Naive thymus-derived CD4-positive, alpha-beta T cell (primary cell): ENCODE measurements around the gene ANKRD62. TPM values are rescaled to one million over a fixed set of nuclear protein-coding genes. Genes with fewer than 3 reads are reported as not detected.

Source experiments
- ATAC-seq: fragments of 150-1000 bp; cut with Tn5 transposase; 2 replicates; pipeline ENCODE4 v1.10.0; 2021; ENCODE audit warnings: mild to moderate bottlenecking, moderate library complexity
- CTCF ChIA-PET: fragments of 350-600 bp; sonication (Branson Sonifier 250); formaldehyde crosslinking; loops from one replicate; lab custom pipeline; 2021; ENCODE audit warnings: antibody characterized with exemption; lab: Charles Lee
- POLR2A ChIA-PET: fragments of 350-600 bp; sonication (Branson Sonifier 250); formaldehyde crosslinking; loops from one replicate; lab custom pipeline; 2021; ENCODE audit warnings: antibody characterized with exemption, inconsistent platforms; lab: Charles Lee
- DNase-seq, 9 donors: peaks; one replicate each; pipeline versions ENCODE4 v3.0.0 to v3.0.0-alpha.2; 2020 to 2022; ENCODE audit warnings: mixed read lengths in 1 of 9
- H3K27ac ChIP-seq: one replicate; pipeline ENCODE4 v1.7.0; 2013; ENCODE audit warnings: mild to moderate bottlenecking, low read depth, low read length, moderate library complexity
- H3K27me3 ChIP-seq, 2 donors: one replicate each; pipeline ENCODE4 v1.7.0; 2013; ENCODE audit warnings: low read length in 2 of 2, mild to moderate bottlenecking in 2 of 2, moderate library complexity in 2 of 2; ENCODE audit not compliant: control insufficient read depth in 2 of 2, insufficient read depth in 2 of 2
- H3K36me3 ChIP-seq, 3 experiments: 1 replicate in 2 of 3; 2 replicates in 1 of 3; pipeline ENCODE4 v1.7.0; 2013; ENCODE audit warnings: low read length in 3 of 3, mild to moderate bottlenecking in 3 of 3, moderate library complexity in 1 of 3; ENCODE audit not compliant: insufficient read depth in 3 of 3, control insufficient read depth in 2 of 3
- H3K4me1 ChIP-seq, 2 donors: one replicate each; pipeline ENCODE4 v1.7.0; 2013; ENCODE audit warnings: low read length in 2 of 2, mild to moderate bottlenecking in 2 of 2, moderate library complexity in 1 of 2; ENCODE audit not compliant: control insufficient read depth in 2 of 2, insufficient read depth in 2 of 2
- H3K4me3 ChIP-seq: 2 replicates; pipeline ENCODE4 v1.7.0; 2013; ENCODE audit warnings: mild to moderate bottlenecking, low read length
- H3K9me3 ChIP-seq, 3 experiments: 1 replicate in 2 of 3; 2 replicates in 1 of 3; pipeline ENCODE4 v1.7.0; 2013; ENCODE audit warnings: low read length in 3 of 3; ENCODE audit not compliant: control insufficient read depth in 2 of 3
- H3K27ac Mint-ChIP-seq, 9 donors: one replicate each; pipeline ENCODE4 v1.8.0; 2020 to 2022; ENCODE audit warnings: mixed read lengths in 9 of 9, mild to moderate bottlenecking in 8 of 9, moderate library complexity in 5 of 9, inconsistent platforms in 2 of 9
- H3K27me3 Mint-ChIP-seq, 5 donors: one replicate each; pipeline ENCODE4 v1.8.0; 2021 to 2022; ENCODE audit warnings: mixed read lengths in 5 of 5, mild to moderate bottlenecking in 1 of 5
- H3K36me3 Mint-ChIP-seq, 5 donors: one replicate each; pipeline ENCODE4 v1.8.0; 2020 to 2022; ENCODE audit warnings: mixed read lengths in 5 of 5, mild to moderate bottlenecking in 3 of 5, inconsistent platforms in 1 of 5
- H3K4me1 Mint-ChIP-seq, 7 donors: one replicate each; pipeline ENCODE4 v1.8.0; 2020 to 2022; ENCODE audit warnings: mixed read lengths in 7 of 7, mild to moderate bottlenecking in 3 of 7, inconsistent platforms in 1 of 7
- H3K4me3 Mint-ChIP-seq, 10 donors: one replicate each; pipeline ENCODE4 v1.8.0; 2020 to 2022; ENCODE audit warnings: mild to moderate bottlenecking in 10 of 10, mixed read lengths in 10 of 10, moderate library complexity in 6 of 10, inconsistent platforms in 2 of 10
- H3K9me3 Mint-ChIP-seq, 11 donors: one replicate each; pipeline ENCODE4 v1.8.0; 2020 to 2022; ENCODE audit warnings: mixed read lengths in 11 of 11, mild to moderate bottlenecking in 4 of 11, inconsistent platforms in 1 of 11, moderate library complexity in 1 of 11
- intact Hi-C, 2 donors: fragments of 100-400 bp; cut with micrococcal nuclease; formaldehyde crosslinking; loops; one replicate each; pipeline ENCODE4 v1.15.1; 2023
- polyA plus RNA-seq, 2 donors: library from polyadenylated mRNA; unstranded; fragments of 300-500 nt; fragmentation: Illumina TruSeq; gene quantifications; one replicate each; pipeline ENCODE4 v1.2.3, GENCODE V29; 2021
- total RNA-seq, 6 experiments: library from RNA in 5 of 6; stranded (reverse) in 5 of 6; gene quantifications; 1 replicate in 5 of 6; 2 replicates in 1 of 6; pipeline ENCODE4 v1.2.3 and lab custom pipeline; 2021 to 2026

ANKRD62 gene
- total and polyA plus RNA-seq, 7 experiments from 2014 or later = not detected

GRCh38 chr18:12098374-12098773, 4.7 kb downstream of the ANKRD62 start:
- no peaks in the 10 kb centered on the region for H3K36me3 Mint-ChIP-seq
- POLR2A ChIA-PET = no interaction called here

GRCh38 chr18:12099160-12099559, 5.5 kb downstream of the ANKRD62 start:
- CTCF ChIA-PET = no interaction called here
- no peak overlapping the region for H3K27ac Mint-ChIP-seq
- no peaks in the 10 kb centered on the region for H3K9me3 Mint-ChIP-seq
- no peak overlapping the region for H3K27ac ChIP-seq
- no peak overlapping the region for H3K4me3 ChIP-seq
- H3K4me3 Mint-ChIP-seq = no peak overlapping the region
- H3K36me3 ChIP-seq = no peaks in the 10 kb centered on the region
- H3K36me3 Mint-ChIP-seq = no peaks in the 10 kb centered on the region
- ATAC-seq = no peak
- H3K9me3 ChIP-seq = no peaks in the 10 kb centered on the region
- no peak for DNase-seq
- POLR2A ChIA-PET = no interaction called here
- peaks cover 12 to 30% (median 18%) of the 10 kb centered on the region in 5 donors for H3K27me3 Mint-ChIP-seq
- no peaks in the 10 kb centered on the region for H3K27me3 ChIP-seq
- peaks cover 0 to 3% (median 0%) of the 10 kb centered on the region in 7 donors for H3K4me1 Mint-ChIP-seq
- intact Hi-C loops = no loop called here
- no peaks in the 10 kb centered on the region for H3K4me1 ChIP-seq

More at GRCh38 chr18:12098374-12098773, 4.7 kb downstream of the ANKRD62 start:
- no peak for ATAC-seq
- DNase-seq = no peak
- peaks cover 0 to 3% (median 0%) of the 10 kb centered on the region in 7 donors for H3K4me1 Mint-ChIP-seq
- intact Hi-C loops = no loop called here
- Histone ChIP-seq H3K4me1 (no peaks in the 10 kb centered on the region), H3K36me3 (no peaks in the 10 kb centered on the region), H3K27me3 (no peaks in the 10 kb centered on the region), H3K27ac (no peak overlapping the region), H3K9me3 (no peaks in the 10 kb centered on the region), H3K4me3 (no peak overlapping the region)
- no peak overlapping the region for H3K4me3 Mint-ChIP-seq
- no peak overlapping the region for H3K27ac Mint-ChIP-seq
- peaks cover 0 to 4% (median 0%) of the 10 kb centered on the region in 11 donors for H3K9me3 Mint-ChIP-seq
- CTCF ChIA-PET = no interaction called here
- H3K27me3 Mint-ChIP-seq = peaks cover 12 to 27% (median 22%) of the 10 kb centered on the region in 5 donors

DNA sequence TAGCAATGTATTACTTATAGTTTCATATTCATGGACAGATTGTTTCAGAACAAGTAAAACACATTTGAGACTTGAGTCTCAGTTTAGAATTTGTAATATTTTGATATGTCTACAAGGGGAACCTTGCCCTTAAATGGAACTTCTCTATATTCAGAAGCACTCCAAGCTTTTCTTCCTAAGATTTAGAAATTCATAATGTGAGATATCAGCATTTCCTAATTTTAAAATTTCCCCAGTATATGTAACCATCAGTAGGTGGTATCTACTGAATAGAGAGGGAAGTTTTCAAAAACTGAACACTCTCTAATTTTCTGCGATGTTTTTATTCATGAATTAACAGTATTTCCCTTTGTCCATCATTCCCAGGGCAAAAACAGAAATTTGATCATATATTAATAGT, 7.6 kb downstream of the ANKRD62 start:
- Mint-ChIP-seq H3K4me3 (no peak overlapping the region), H3K4me1 (peaks cover 0 to 3% (median 0%) of the 10 kb centered on the region in 7 donors), H3K27me3 (peaks cover 20 to 41% (median 37%) of the 10 kb centered on the region in 5 donors), H3K36me3 (no peaks in the 10 kb centered on the region), H3K9me3 (no peaks in the 10 kb centered on the region), H3K27ac (no peak overlapping the region)
- CTCF ChIA-PET = no interaction called here
- no peaks in the 10 kb centered on the region for H3K4me1 ChIP-seq
- no peak overlapping the region for H3K4me3 ChIP-seq
- H3K27me3 ChIP-seq = no peaks in the 10 kb centered on the region
- ATAC-seq = no peak
- no peaks in the 10 kb centered on the region for H3K36me3 ChIP-seq
- DNase-seq = no peak
- POLR2A ChIA-PET = no interaction called here
- no peaks in the 10 kb centered on the region for H3K9me3 ChIP-seq
- H3K27ac ChIP-seq = no peak overlapping the region
- intact Hi-C loops = loop anchor here in 1 of 2 donors (10.0 kb wide), 1 partner anchor 134 kb away; no protein-coding TSS in a partner anchor

DNA sequence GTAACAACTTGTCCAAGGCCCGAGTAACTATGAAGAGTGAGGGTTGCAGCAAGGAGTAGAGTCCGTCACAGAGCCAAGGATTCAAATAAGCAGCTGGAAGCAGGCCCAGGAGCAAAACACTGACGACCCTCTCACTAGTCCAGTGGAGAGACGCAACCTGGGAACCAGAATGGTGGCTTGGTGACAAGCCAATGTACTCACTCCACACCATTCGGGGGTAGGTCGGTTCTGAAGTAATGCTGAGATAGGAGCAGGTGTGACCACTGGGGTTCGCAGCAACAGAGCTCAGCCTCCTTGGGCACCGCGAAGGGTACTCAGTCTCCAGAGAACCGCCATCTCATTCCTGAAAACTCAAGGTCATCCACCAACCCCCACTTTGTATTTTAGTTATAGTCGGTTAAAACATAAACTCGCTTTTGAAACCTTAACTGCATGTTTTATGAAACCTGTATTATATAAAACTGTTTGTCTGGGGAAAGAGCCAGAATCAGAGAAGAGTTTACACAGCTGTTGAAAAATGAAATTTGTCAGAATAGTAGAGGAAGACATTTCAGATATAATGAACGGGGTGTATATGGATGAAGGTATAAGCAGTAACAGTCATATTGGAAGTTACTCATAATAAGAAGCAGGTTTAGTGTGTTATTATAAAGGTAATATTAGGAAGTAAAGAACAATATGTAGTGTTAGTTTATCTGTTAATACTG, 8.6 kb downstream of the ANKRD62 start:
- Histone ChIP-seq H3K9me3 (no peaks in the 10 kb centered on the region), H3K4me3 (no peak overlapping the region), H3K36me3 (no peaks in the 10 kb centered on the region), H3K27me3 (no peaks in the 10 kb centered on the region), H3K27ac (no peak overlapping the region), H3K4me1 (no peaks in the 10 kb centered on the region)
- ATAC-seq = no peak
- peaks cover 19 to 39% (median 34%) of the 10 kb centered on the region in 5 donors for H3K27me3 Mint-ChIP-seq
- peaks cover 0 to 3% (median 0%) of the 10 kb centered on the region in 7 donors for H3K4me1 Mint-ChIP-seq
- H3K9me3 Mint-ChIP-seq = no peaks in the 10 kb centered on the region
- ChIA-PET CTCF (no interaction called here), POLR2A (no interaction called here)
- H3K36me3 Mint-ChIP-seq = no peaks in the 10 kb centered on the region
- intact Hi-C loops = loop anchor here in 1 of 2 donors (10.0 kb wide), 1 partner anchor 133 kb away; no protein-coding TSS in a partner anchor
- H3K27ac Mint-ChIP-seq = no peak overlapping the region
- DNase-seq = no peak
- no peak overlapping the region for H3K4me3 Mint-ChIP-seq

- no peak overlapping the region for H3K27ac ChIP-seq
- H3K36me3 ChIP-seq = no peaks in the 10 kb centered on the region
- ATAC-seq = no peak
- H3K4me3 ChIP-seq = no peak overlapping the region
- ChIA-PET CTCF (no interaction called here), POLR2A (no interaction called here)
- Mint-ChIP-seq H3K36me3 (no peaks in the 10 kb centered on the region), H3K4me3 (no peak overlapping the region), H3K27me3 (peaks cover 22 to 54% (median 36%) of the 10 kb centered on the region in 5 donors), H3K27ac (no peak overlapping the region), H3K4me1 (no peaks in the 10 kb centered on the region), H3K9me3 (peaks cover 0 to 4% (median 0%) of the 10 kb centered on the region in 11 donors)
- no peaks in the 10 kb centered on the region for H3K27me3 ChIP-seq
- no peaks in the 10 kb centered on the region for H3K9me3 ChIP-seq
- intact Hi-C loops = loop anchor here in 1 of 2 donors (10.0 kb wide), 1 partner anchor 128 kb away; no protein-coding TSS in a partner anchor
- no peaks in the 10 kb centered on the region for H3K4me1 ChIP-seq
- DNase-seq = no peak
Measured at GRCh38 chr18:12106471-12106870, 12.8 kb downstream of the ANKRD62 start.

DNA sequence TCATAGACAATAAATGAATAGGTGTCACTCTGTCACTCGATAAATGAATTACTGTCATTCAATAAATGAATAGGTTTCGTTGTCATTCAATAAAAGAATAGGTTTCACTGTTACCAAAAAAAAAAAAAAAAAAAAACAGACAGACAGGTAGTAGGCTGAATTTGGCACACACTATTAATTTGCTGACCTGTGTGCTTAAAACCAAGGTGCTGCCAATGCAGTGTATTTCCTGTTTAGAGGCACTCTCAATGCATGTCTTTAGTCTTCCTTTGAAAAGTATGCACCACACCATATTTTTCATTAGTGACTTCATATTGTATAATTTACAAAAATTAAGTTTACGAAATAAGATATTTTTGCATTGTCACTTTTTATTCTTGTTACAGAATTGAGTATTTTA, 16.2 kb downstream of the ANKRD62 start:
- Mint-ChIP-seq H3K4me3 (no peak overlapping the region), H3K36me3 (peaks cover 0 to 4% (median 0%) of the 10 kb centered on the region in 5 donors), H3K4me1 (no peaks in the 10 kb centered on the region), H3K9me3 (peaks cover 0 to 6% (median 3%) of the 10 kb centered on the region in 11 donors), H3K27me3 (peaks cover 23 to 54% (median 24%) of the 10 kb centered on the region in 5 donors), H3K27ac (no peak overlapping the region)
- ATAC-seq = no peak
- intact Hi-C loops = loop anchor here in 1 of 2 donors (10.0 kb wide), 1 partner anchor 125 kb away; no protein-coding TSS in a partner anchor
- POLR2A ChIA-PET = no interaction called here
- Histone ChIP-seq H3K9me3 (no peaks in the 10 kb centered on the region), H3K36me3 (no peaks in the 10 kb centered on the region), H3K27me3 (no peaks in the 10 kb centered on the region), H3K4me3 (no peak overlapping the region), H3K27ac (no peak overlapping the region), H3K4me1 (no peaks in the 10 kb centered on the region)
- CTCF ChIA-PET = no interaction called here
- no peak for DNase-seq
